NCI-H345 treated with DMSO at 0.1 percent for 48 hours (cell line): Measurements from ENCODE around the gene TPM3.
"Not testable (repeated sequence)": the region's sequence is repeated elsewhere in the genome, so short reads cannot be mapped to it uniquely, and the experiment has no call there.

Experiments
- DNase-seq: peaks from one replicate; lab custom pipeline; 2025; ENCODE audit not compliant: unreplicated experiment; lab: John Stamatoyannopoulos, UW

TPM3 gene

GRCh38 chr1:154206196-154206595 lies 14.3 kb upstream of the TPM3 start, which contains the start of gene CFAP141:
CFAP141 (minus strand) TSS chr1:154206333; CDS start chr1:154206307, 26 bp downstream.
- DNase-seq = no peak

- DNase-seq = not testable (repeated sequence)
Observed at GRCh38 chr1:154205778-154206177, 13.9 kb upstream of the TPM3 start.

DNA sequence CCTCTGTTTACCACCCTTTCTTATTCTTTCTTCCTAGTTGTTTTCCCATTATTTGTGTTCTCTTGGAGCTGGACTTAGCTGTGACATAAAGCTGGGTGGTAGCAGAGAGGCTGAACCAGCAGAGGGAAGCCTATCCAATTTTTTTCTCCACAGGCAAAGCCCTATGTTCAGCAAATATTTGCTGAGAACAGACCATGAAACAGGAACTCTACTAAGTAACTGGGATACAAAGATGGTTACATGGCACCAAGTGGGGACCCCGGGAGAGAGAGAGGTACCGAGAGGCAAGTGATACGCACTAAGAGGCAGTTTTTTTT lies 7.6 kb upstream of the TPM3 start:
- no peak for DNase-seq

DNA sequence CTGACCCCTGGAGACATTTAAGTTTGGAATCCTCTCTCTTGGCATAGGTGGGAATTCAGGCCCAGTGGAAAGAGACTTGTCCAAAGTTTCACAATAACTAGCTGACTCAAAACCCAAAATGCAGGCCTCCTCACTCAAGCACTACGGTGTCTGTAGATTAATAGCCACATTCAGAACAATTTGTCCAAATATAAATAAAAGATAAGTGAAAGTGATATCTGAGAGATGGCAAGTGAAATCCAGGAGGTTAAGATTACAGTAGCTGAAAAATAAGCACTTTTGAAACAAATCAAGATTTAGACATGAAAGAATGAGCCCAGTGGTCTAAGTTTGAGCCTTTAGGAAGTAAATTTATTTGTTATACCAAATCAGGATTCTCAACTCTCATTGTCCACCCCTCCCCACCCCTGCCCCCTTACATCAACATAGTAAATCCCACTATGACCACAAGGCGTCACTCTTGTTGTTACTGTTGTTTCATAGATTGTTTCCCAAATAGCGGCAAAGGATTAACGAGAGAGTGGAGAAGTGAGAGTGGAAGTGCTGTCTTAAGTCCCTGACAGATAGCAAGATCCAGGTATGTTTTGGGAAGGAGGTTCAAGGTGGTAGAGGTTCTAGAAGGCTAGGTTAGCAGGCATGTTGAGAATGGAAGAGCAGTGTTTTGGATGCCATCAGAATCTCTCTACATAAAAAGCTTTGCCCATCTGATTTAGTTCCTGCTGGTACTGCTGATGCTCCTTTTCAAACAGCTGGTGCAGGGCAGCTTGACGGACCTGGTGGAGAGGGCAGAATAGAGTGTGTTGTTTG lies 7.1 kb upstream of the TPM3 start:
- peak; percentile 49 for DNase-seq

DNA sequence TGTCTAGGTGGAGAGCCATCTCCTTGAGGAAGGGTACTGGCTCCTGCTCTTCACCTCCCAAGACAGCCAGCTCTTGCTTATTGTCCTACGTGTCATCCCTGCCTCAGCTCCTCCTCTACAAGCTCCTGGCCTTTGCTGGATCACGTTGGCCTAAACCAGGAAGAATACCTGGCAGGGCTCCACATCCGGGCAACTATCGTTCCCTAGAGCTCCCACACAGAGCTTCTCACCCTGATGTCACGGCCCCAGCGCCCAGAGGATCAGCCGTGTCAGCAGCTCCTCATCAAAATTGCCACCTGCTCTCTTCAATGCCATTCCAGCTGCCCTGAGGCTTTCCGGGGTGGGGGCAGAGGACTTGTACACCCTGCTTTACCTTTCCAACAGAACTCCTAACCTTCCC lies 1.9 kb upstream of the TPM3 start:
- DNase-seq = no peak

- DNase-seq = no peak
Observed at GRCh38 chr1:154192476-154192875, 576 bp upstream of the TPM3 start.

DNA sequence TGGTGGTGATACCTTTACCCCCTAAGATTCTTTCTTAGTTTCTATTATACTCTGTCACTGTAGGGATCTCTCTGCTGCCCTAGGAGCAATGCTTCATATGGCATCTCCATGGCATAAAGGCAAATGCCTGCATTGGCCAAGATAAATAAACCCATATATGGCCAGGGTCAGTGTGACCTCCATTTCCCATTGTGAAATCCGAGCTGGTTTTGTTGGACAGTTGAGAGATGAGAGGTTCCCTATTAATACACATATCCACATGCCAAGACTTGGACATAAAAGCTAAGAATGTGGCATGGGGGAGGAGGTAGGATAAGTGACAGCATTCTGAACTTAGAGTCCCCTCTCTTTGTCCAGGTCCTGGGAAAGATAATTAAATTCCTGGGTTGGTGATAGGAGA lies 1.4 kb downstream of the TPM3 start:
- no peak for DNase-seq

DNA sequence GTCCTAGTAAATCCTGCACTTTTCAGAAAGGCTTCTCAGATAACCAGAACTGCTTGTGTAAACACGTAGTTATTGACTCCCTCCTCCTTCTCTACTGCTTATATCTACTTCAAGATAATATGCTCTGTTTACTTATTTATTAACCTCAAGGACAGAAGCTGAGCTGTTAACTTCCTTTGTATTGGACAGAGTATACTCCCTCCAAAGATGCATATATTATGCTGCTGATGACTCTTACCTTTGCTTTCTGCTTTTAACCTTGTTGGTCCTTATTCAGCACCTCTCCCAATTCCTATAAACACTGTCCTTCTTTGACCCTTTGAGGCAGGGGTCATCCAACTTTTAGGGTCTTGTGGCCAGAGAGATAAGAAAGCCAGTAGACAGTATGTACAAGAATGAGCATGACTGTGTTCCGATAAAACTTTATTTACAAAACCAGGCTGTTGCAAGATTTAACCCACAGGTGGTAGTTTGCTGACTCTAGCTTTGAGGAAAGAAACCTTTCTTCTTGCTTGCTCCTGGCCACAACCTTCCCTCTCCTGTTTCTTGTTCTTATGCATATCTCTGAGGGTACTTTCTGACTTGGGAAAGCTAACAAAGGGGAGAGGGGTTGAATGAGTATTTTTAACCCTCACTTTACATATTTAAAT lies 4.9 kb downstream of the TPM3 start:
- peak; percentile 72 for DNase-seq

GRCh38 chr1:154186177-154186576 lies 5.7 kb downstream of the TPM3 start:
- peak; percentile 98 for DNase-seq

- DNase-seq = peak; percentile 100
Observed at GRCh38 chr1:154183046-154183915, 8.6 kb downstream of the TPM3 start.

DNA sequence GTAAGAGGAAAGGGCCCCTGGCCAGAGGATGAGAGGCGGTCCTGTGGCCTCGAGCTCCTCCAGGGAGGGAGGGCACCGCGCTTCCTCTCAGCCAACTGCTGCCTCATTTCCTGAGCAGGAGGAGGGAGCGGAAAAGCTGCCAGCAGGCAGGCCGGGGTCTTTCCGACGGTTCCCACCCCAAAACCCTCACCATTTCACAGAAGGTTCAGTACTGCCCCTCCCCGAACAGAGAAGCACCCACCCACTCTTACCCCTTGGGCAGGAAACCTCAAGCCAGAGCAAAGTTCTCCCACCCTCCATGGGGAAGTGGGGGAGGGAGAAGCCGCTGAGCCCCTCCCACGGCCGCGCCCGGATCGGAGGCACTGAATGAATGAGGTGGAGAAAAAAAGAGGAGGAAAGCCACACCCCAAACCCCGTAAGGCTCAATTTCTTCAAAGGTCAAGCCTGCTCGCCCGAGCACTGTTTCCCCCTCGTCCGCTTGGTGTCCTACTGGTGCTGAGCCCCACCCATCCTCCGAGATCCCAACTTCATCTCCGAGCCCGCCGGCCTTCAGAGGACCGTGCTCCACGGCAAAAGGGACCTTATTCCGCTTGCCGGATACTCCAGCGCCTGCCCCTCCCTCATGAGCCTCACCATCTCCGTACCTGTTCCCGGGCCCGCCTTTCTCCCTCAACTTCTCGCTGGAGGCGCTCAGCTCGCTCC lies 9.4 kb downstream of the TPM3 start:
- peak; percentile 45 for DNase-seq

GRCh38 chr1:154181944-154182343 lies 10.0 kb downstream of the TPM3 start:
- no peak for DNase-seq

DNA sequence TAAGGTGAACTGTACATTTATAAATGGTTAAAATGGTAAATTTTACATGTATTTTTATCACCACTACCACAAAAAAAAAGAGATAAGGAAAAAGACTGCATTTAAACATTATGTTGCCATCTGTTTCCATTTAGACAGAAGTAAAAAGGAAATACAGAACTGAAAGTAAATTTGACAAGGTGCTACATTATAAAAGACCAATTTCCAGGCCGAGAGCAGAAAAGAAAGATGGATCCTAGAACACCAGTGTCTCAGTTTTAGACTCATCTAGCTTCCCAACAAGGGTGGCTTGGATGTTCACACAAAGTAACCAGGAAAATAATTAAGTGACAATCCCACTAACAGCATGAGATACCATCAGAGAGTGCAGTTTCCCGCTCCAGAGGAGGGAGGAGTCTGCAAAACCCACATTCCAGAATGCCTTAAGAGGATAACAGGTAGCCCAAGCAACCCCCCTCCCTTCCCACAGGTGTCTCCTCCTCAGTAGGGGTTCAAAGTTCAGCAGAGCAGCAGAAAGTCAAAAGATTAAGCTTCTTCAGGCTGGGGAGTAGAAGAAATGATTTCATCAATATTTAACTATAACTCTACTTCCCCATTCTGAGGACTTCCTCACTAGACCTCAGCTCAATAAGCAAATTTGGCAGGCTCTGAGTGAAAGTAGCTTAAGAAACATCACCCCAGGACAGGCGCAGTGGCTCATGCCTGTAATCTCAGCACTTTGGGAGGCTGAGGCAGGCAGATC lies 11.8 kb downstream of the TPM3 start:
- no peak for DNase-seq

DNA sequence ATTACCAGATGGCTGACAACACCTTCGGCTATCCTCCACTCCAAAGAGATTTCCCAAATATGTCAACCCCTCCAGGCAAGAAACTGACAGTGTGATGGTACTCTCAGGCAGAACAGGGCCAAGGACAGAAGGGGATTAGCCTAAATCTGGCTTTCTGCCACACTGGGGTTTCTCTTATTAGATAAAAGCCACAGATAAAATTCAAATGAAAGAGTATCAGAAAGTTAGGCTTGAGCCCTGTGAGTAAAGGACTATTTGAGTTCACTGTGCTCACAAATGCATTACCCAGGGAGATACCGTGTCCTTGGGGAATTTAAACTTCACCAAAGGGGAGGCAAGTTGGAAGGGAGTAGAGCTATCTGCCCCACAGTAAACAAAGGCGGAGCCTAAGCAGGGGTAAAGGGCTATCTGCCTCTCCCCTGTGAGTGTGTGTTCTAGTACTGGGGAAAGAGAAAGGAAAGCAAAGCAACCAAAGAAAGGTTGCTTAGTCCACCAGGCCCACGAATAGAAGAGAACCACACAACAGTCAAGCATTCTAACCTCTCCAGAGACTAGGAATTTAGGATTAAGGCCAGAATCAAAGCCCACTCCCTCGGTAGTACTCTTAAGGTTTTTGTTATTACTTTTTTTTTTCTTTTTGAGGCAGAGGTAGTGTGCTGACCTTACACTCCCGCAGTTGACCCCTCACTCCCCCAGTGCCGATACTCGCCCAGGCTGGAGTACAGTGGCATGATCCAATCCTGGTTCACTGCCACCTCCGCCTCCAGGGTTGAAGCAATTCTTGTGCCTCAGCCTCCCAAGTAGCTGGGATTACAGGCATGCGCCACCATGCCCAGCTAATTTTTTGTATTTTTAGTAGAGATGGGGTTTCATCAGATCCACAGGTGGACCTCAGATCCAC lies 12.7 kb downstream of the TPM3 start:
- DNase-seq = no peak

GRCh38 chr1:154178013-154178412 lies 13.9 kb downstream of the TPM3 start:
- no peak for DNase-seq

- no peak for DNase-seq
Observed at GRCh38 chr1:154176337-154176736, 15.6 kb downstream of the TPM3 start.

DNA sequence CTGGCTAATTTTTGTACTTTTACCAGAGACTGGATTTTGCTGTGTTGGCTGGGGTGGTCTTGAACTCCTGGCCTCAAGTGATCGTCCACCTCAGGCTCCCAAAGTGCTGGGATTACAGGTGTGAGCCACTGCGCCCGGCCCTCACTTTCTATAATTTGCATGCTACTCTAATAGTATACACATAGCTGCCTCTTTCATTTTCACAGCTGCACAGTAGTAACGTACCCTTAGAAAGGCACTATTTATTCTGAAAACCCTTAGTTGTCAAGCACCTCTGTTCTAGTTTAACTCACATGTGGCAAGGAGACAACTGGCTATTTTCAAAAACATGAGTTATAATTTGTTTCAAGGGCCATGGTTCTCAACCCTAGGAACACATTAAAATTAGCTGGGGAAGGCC lies 17.2 kb downstream of the TPM3 start:
- no peak for DNase-seq

GRCh38 chr1:154171880-154172279 lies 20.0 kb downstream of the TPM3 start:
- no peak for DNase-seq

DNA sequence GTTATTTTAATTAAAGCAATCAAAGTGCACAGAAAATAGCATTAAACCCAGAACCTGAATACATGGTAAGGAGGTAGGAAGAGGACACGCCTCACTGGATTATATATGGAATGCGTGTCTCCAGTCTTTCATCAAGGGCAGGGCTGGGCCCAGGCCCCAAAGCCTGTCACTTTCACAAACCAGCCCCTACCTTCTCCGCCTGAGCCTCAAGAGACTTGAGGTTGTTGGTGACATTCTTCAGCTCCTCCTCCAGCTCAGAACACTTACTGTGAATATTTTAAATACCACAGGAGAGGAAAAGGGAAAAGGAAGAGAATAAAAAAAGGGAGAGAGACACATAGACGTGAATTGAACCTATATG lies 20.7 kb downstream of the TPM3 start:
- DNase-seq = no peak
